ENCODE measurements around the gene RYR3.

RYR3 gene

DNA sequence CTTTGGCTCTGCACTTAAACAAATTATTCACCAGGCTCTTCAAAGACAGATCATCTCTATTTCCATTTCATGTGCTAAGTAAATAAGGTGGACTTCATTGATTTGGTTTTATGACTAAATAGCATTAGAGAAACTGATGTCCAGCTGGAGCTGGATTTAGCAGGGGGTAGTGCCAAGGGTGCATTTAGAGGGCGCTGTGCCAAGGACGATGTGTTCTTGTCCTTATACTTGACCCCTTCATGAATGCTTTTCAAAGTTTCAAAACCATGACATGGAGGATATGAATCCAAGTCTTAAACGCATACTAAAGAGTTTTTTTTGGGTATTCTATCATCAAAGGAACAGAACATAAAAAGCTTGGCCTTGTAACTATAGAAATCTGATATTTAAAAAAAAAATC lies 233.2 kb downstream of the RYR3 start:
- Histone ChIP-seq H4K91ac (ENCODE audit: low read length) (no peak overlapping the region), H3K4me2 (ENCODE audit: low read length, poor library complexity, severe bottlenecking) (no peak overlapping the region), H2AK5ac (ENCODE audit: low read length, severe bottlenecking) (no peak overlapping the region), H2BK5ac (ENCODE audit: low read depth, low read length, poor library complexity, severe bottlenecking) (no peak overlapping the region), H3K4me3 (ENCODE audit: insufficient read depth in 1 of 2, low read depth in 1 of 2, low read length in 2 of 2) (no peak overlapping the region), H3K23ac (ENCODE audit: low read length in 2 of 2) (no peak overlapping the region), H4K8ac (ENCODE audit: low read length) (no peak overlapping the region), H3K4me1 (ENCODE audit: control insufficient read depth, insufficient read depth, low read depth, low read length) (no peaks in the 10 kb centered on the region), H3K4ac (ENCODE audit: low read depth in 1 of 2, low read length in 2 of 2) (no peak overlapping the region), H3K14ac (ENCODE audit: low read length in 2 of 2) (no peak overlapping the region), H2BK12ac (ENCODE audit: low read length in 2 of 2) (no peak overlapping the region), H3K79me1 (replicated peaks; ENCODE audit: low read length, poor library complexity, severe bottlenecking) (no peaks in the 10 kb centered on the region), H3K36me3 (ENCODE audit: control insufficient read depth in 1 of 2, insufficient read depth in 2 of 2, low read depth in 1 of 2, low read length in 2 of 2) (peaks cover 0 to 4% of the 10 kb centered on the region in 2 experiments), H3K9me3 (ENCODE audit: control insufficient read depth, low read length) (peaks cover 23% of the 10 kb centered on the region), H3K9ac (ENCODE audit: low read length) (no peak overlapping the region), H2BK120ac (ENCODE audit: low read depth, low read length) (no peak overlapping the region), H3K27me3 (ENCODE audit: control insufficient read depth in 1 of 2, insufficient read depth in 1 of 2, low read length in 2 of 2) (no peaks in the 10 kb centered on the region), H2BK15ac (ENCODE audit: low read depth, poor library complexity, severe bottlenecking) (no peak overlapping the region), H3K27ac (ENCODE audit: low read length, poor library complexity, severe bottlenecking) (no peak overlapping the region), H3K18ac (ENCODE audit: low read depth in 1 of 2, low read length in 2 of 2) (no peak overlapping the region), H2AFZ (ENCODE audit: low read depth, low read length) (no peak overlapping the region)
- WGBS = 62% methylated on average over 2 of the region's 3 CpGs
- no peak for DNase-seq

DNA sequence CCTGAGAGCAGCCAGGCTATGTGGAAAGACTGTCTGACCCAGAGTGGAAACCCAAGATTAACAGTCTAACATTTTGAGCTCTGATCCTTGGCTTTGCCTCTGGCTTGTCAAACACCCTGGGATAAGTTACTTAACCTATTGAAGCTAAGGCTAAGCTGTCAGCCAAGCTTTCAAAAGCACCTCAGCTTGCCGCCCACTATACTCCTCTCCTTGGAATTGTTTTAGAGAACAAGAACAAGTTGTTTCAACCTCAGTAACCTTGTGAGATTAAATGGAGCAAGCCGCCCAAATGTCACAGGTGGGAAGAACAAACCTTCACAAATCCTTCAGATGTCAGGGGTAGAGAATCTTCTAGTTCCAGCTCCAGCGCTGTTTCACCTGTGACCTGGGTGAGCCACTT lies 235.1 kb downstream of the RYR3 start:
- Histone ChIP-seq H3K9me3 (ENCODE audit: control insufficient read depth, low read length) (peaks cover 40% of the 10 kb centered on the region), H3K14ac (ENCODE audit: low read length in 2 of 2) (no peak overlapping the region), H3K79me1 (replicated peaks; ENCODE audit: low read length, poor library complexity, severe bottlenecking) (no peaks in the 10 kb centered on the region), H2AFZ (ENCODE audit: low read depth, low read length) (no peak overlapping the region), H4K91ac (ENCODE audit: low read length) (no peak overlapping the region), H3K4me3 (ENCODE audit: insufficient read depth in 1 of 2, low read depth in 1 of 2, low read length in 2 of 2) (no peak overlapping the region), H3K4me1 (ENCODE audit: control insufficient read depth, insufficient read depth, low read depth, low read length) (no peaks in the 10 kb centered on the region), H2BK5ac (ENCODE audit: low read depth, low read length, poor library complexity, severe bottlenecking) (no peak overlapping the region), H3K27ac (ENCODE audit: low read length, poor library complexity, severe bottlenecking) (no peak overlapping the region), H2BK15ac (ENCODE audit: low read depth, poor library complexity, severe bottlenecking) (no peak overlapping the region), H3K23ac (ENCODE audit: low read length in 2 of 2) (no peak overlapping the region), H3K4me2 (ENCODE audit: low read length, poor library complexity, severe bottlenecking) (no peak overlapping the region), H3K18ac (ENCODE audit: low read depth in 1 of 2, low read length in 2 of 2) (no peak overlapping the region), H2AK5ac (ENCODE audit: low read length, severe bottlenecking) (no peak overlapping the region), H2BK120ac (ENCODE audit: low read depth, low read length) (no peak overlapping the region), H4K8ac (ENCODE audit: low read length) (no peak overlapping the region), H3K9ac (ENCODE audit: low read length) (no peak overlapping the region), H3K4ac (ENCODE audit: low read depth in 1 of 2, low read length in 2 of 2) (no peak overlapping the region), H3K36me3 (ENCODE audit: control insufficient read depth in 1 of 2, insufficient read depth in 2 of 2, low read depth in 1 of 2, low read length in 2 of 2) (peaks cover 0 to 7% of the 10 kb centered on the region in 2 experiments), H3K27me3 (ENCODE audit: control insufficient read depth in 1 of 2, insufficient read depth in 1 of 2, low read length in 2 of 2) (no peaks in the 10 kb centered on the region), H2BK12ac (ENCODE audit: low read length in 2 of 2) (no peak overlapping the region)
- no peak for DNase-seq
- 95% methylated on average over 3 of the region's 3 CpGs for WGBS

DNA sequence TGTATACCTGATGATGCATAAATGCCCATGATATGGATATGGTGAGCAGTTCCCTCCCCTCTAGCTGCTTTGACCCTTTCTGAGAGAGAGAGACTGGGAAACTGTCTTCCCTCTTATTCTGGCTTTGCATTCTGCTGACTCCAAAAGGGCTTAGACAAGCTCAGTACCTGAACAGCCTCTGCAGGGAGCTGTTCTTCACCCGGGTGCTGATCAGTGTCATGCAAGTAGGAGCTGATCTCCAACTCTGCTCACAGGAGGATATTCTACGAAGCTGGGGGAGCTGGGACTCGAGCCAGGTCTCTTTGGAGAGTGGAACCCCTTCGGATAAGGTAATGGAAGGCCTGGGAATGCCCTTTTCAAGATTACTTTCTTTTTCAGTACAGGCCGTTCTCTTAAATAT lies 237.1 kb downstream of the RYR3 start:
- Histone ChIP-seq H3K14ac (ENCODE audit: low read length in 2 of 2) (no peak overlapping the region), H3K27me3 (ENCODE audit: control insufficient read depth in 1 of 2, insufficient read depth in 1 of 2, low read length in 2 of 2) (no peaks in the 10 kb centered on the region), H2BK12ac (ENCODE audit: low read length in 2 of 2) (no peak overlapping the region), H4K8ac (ENCODE audit: low read length) (no peak overlapping the region), H2BK15ac (ENCODE audit: low read depth, poor library complexity, severe bottlenecking) (no peak overlapping the region), H2AK5ac (ENCODE audit: low read length, severe bottlenecking) (no peak overlapping the region), H3K4ac (ENCODE audit: low read depth in 1 of 2, low read length in 2 of 2) (no peak overlapping the region), H2BK120ac (ENCODE audit: low read depth, low read length) (no peak overlapping the region), H4K91ac (ENCODE audit: low read length) (no peak overlapping the region), H3K4me3 (ENCODE audit: insufficient read depth in 1 of 2, low read depth in 1 of 2, low read length in 2 of 2) (no peak overlapping the region), H2AFZ (ENCODE audit: low read depth, low read length) (no peak overlapping the region), H3K79me1 (replicated peaks; ENCODE audit: low read length, poor library complexity, severe bottlenecking) (no peaks in the 10 kb centered on the region), H3K36me3 (ENCODE audit: control insufficient read depth in 1 of 2, insufficient read depth in 2 of 2, low read depth in 1 of 2, low read length in 2 of 2) (peaks cover 0 to 15% of the 10 kb centered on the region in 2 experiments), H2BK5ac (ENCODE audit: low read depth, low read length, poor library complexity, severe bottlenecking) (no peak overlapping the region), H3K9me3 (ENCODE audit: control insufficient read depth, low read length) (peaks cover 52% of the 10 kb centered on the region), H3K23ac (ENCODE audit: low read length in 2 of 2) (no peak overlapping the region), H3K9ac (ENCODE audit: low read length) (no peak overlapping the region), H3K27ac (ENCODE audit: low read length, poor library complexity, severe bottlenecking) (no peak overlapping the region), H3K4me1 (ENCODE audit: control insufficient read depth, insufficient read depth, low read depth, low read length) (no peaks in the 10 kb centered on the region), H3K4me2 (ENCODE audit: low read length, poor library complexity, severe bottlenecking) (no peak overlapping the region), H3K18ac (ENCODE audit: low read depth in 1 of 2, low read length in 2 of 2) (no peak overlapping the region)
- DNase-seq = peak; percentile 1
- 30% methylated on average over 3 of the region's 5 CpGs for WGBS

DNA sequence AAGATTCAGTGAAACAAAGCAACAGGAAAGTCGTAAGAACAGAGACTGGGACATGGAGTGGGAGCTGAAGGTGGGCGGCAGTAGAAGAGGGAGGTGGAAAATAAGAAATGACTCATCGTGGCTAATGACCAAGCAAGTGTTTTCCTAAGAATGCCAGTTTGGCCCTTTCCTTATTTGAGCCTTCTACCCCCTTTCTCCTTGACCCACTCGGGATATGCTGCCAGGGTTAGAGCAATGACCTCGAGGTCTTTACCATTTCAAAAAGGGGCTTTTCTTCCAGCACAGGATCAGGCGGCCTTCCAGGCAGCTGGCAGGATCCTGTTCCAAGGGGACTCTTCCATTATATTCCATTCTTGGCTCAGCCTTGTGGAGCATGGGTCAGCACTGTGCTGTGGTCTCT lies 241.1 kb downstream of the RYR3 start:
- H3K4ac ChIP-seq (ENCODE audit: low read depth in 1 of 2, low read length in 2 of 2) = no peak overlapping the region
- H3K9ac ChIP-seq (ENCODE audit: low read length) = no peak overlapping the region
- no peak overlapping the region for H3K4me3 ChIP-seq (ENCODE audit: insufficient read depth in 1 of 2, low read depth in 1 of 2, low read length in 2 of 2)
- no peak overlapping the region for H4K91ac ChIP-seq (ENCODE audit: low read length)
- WGBS = 40% methylated on average over 6 of the region's 6 CpGs
- no peak for DNase-seq
- no peak overlapping the region for H2BK5ac ChIP-seq (ENCODE audit: low read depth, low read length, poor library complexity, severe bottlenecking)
- peaks cover 0 to 20% of the 10 kb centered on the region in 2 experiments for H3K36me3 ChIP-seq (ENCODE audit: control insufficient read depth in 1 of 2, insufficient read depth in 2 of 2, low read depth in 1 of 2, low read length in 2 of 2)
- H2AFZ ChIP-seq (ENCODE audit: low read depth, low read length) = no peak overlapping the region
- no peak overlapping the region for H3K23ac ChIP-seq (ENCODE audit: low read length in 2 of 2)
- H3K79me1 ChIP-seq (replicated peaks; ENCODE audit: low read length, poor library complexity, severe bottlenecking) = no peaks in the 10 kb centered on the region
- H3K9me3 ChIP-seq (ENCODE audit: control insufficient read depth, low read length) = peaks cover 50% of the 10 kb centered on the region
- no peak overlapping the region for H2AK5ac ChIP-seq (ENCODE audit: low read length, severe bottlenecking)
- H2BK120ac ChIP-seq (ENCODE audit: low read depth, low read length) = no peak overlapping the region
- H3K4me1 ChIP-seq (ENCODE audit: control insufficient read depth, insufficient read depth, low read depth, low read length) = no peaks in the 10 kb centered on the region
- H3K27ac ChIP-seq (ENCODE audit: low read length, poor library complexity, severe bottlenecking) = no peak overlapping the region
- H3K14ac ChIP-seq (ENCODE audit: low read length in 2 of 2) = no peak overlapping the region
- no peak overlapping the region for H2BK12ac ChIP-seq (ENCODE audit: low read length in 2 of 2)
- H2BK15ac ChIP-seq (ENCODE audit: low read depth, poor library complexity, severe bottlenecking) = no peak overlapping the region
- peaks cover 0 to under 1% of the 10 kb centered on the region in 2 experiments for H3K27me3 ChIP-seq (ENCODE audit: control insufficient read depth in 1 of 2, insufficient read depth in 1 of 2, low read length in 2 of 2)
- H3K18ac ChIP-seq (ENCODE audit: low read depth in 1 of 2, low read length in 2 of 2) = no peak overlapping the region
- H4K8ac ChIP-seq (ENCODE audit: low read length) = no peak overlapping the region
- H3K4me2 ChIP-seq (ENCODE audit: low read length, poor library complexity, severe bottlenecking) = no peak overlapping the region

Measured in mesenchymal stem cell (in vitro differentiated cells and primary cell).